Suppressor macrophage treated with lipopolysaccharide for 4 hours (primary cell): ENCODE measurements around the gene AIG1.

Experiments used
- DNase-seq: peaks from one replicate; pipeline ENCODE4 v3.0.0-alpha.2; 2020

AIG1 gene

GRCh38 chr6:143385636-143386035 lies 324.9 kb downstream of the AIG1 start:
- no peak for DNase-seq

- DNase-seq, result no peak
Measured at GRCh38 chr6:143390278-143390677, 329.6 kb downstream of the AIG1 start.
